HG03108 (cell line): ENCODE results near the gene CLDN25.
A peak's percentile ranks its signal among the peaks of the same experiment; 100 is the strongest.

Experiments used
- ATAC-seq: cut with Tn5 transposase; IDR thresholded peaks from one replicate; pipeline ENCODE4 v1.9.1; 2021; ENCODE audit warnings: moderate library complexity; ENCODE audit not compliant: unreplicated experiment

Gene CLDN25

GRCh38 chr11:113806406-113806805, 26.8 kb downstream of the CLDN25 start:
- ATAC-seq: peak; percentile 66

- ATAC-seq: no peak
Observed at GRCh38 chr11:113808931-113809330, 29.3 kb downstream of the CLDN25 start.

GRCh38 chr11:113814181-113814580, 34.6 kb downstream of the CLDN25 start:
- no peak for ATAC-seq

GRCh38 chr11:113817162-113817561, 37.6 kb downstream of the CLDN25 start:
- no peak for ATAC-seq

- ATAC-seq: no peak
Observed at GRCh38 chr11:113817626-113818025, 38.0 kb downstream of the CLDN25 start.

GRCh38 chr11:113818426-113818825, 38.8 kb downstream of the CLDN25 start:
- no peak for ATAC-seq

- no peak for ATAC-seq
Observed at GRCh38 chr11:113827477-113827876, 47.9 kb downstream of the CLDN25 start.

- ATAC-seq: no peak
Observed at GRCh38 chr11:113828191-113828590, 48.6 kb downstream of the CLDN25 start.

- ATAC-seq: no peak
Observed at GRCh38 chr11:113829751-113830150, 50.2 kb downstream of the CLDN25 start.
